H1 (cell line): ENCODE measurements around the gene RGPD3. TPM values are rescaled to one million over a fixed set of nuclear protein-coding genes. Genes with fewer than 3 reads are reported as not detected.
"Not testable (repeated sequence)": the region's sequence is repeated elsewhere in the genome, so short reads cannot be mapped to it uniquely, and the experiment has no call there.

Experiments used
- CTCF ChIA-PET: fragments of 300-600 bp; sonication (Branson Sonifier 250); formaldehyde crosslinking; loops from one replicate; lab custom pipeline; 2021; ENCODE audit not compliant: partially characterized antibody; lab: Charles Lee
- POLR2A ChIA-PET: fragments of 300-600 bp; sonication (Branson Sonifier 250); formaldehyde crosslinking; loops from one replicate; lab custom pipeline; 2021; ENCODE audit warnings: inconsistent platforms; ENCODE audit not compliant: partially characterized antibody; lab: Charles Lee
- DNase-seq, 2 experiments: peaks; one replicate each; pipeline versions ENCODE4 v3.0.0 to v3.0.0-alpha.2; 2010 to 2022; ENCODE audit warnings: low spot score in 2 of 2, low read depth in 1 of 2, mixed read lengths in 1 of 2
- FAIRE-seq: peaks from 2 replicates; lab custom pipeline; 2011; peaks lifted over from hg19 to GRCh38; lab: Jason Lieb, UNC
- H2AFZ ChIP-seq: 2 replicates; pipeline ENCODE4 v1.8.1; 2012; ENCODE audit warnings: low read length, inconsistent platforms
- H2AK5ac ChIP-seq: 2 replicates; pipeline ENCODE4 v1.6.1; 2013; ENCODE audit warnings: low read depth, low read length
- H2BK120ac ChIP-seq: replicated peaks from 2 replicates; pipeline ENCODE3; 2013; ENCODE audit warnings: low read depth, low read length, inconsistent platforms
- H2BK12ac ChIP-seq: 2 replicates; pipeline ENCODE4 v1.6.1; 2013; ENCODE audit warnings: low read depth, low read length
- H2BK15ac ChIP-seq: 2 replicates; pipeline ENCODE4 v1.6.1; 2013; ENCODE audit warnings: low read length
- H2BK20ac ChIP-seq: 2 replicates; pipeline ENCODE4 v1.6.1; 2013; ENCODE audit warnings: low read length
- H2BK5ac ChIP-seq: 2 replicates; pipeline ENCODE4 v1.6.1; 2013; ENCODE audit warnings: low read depth, low read length
- H3K14ac ChIP-seq: 2 replicates; pipeline ENCODE4 v1.6.1; 2013; ENCODE audit warnings: inconsistent platforms; ENCODE audit not compliant: insufficient read length
- H3K18ac ChIP-seq: 2 replicates; pipeline ENCODE4 v1.6.1; 2013; ENCODE audit warnings: low read length; ENCODE audit errors: extremely low read depth
- H3K23ac ChIP-seq: 2 replicates; pipeline ENCODE4 v1.6.1; 2013; ENCODE audit warnings: inconsistent platforms; ENCODE audit not compliant: insufficient read length
- H3K23me2 ChIP-seq: 2 replicates; pipeline ENCODE4 v1.6.1; 2013; ENCODE audit warnings: low read depth, low read length
- H3K27ac ChIP-seq: 2 replicates; pipeline ENCODE4 v1.6.1; 2011; ENCODE audit warnings: low read depth, low read length, inconsistent platforms
- H3K27me3 ChIP-seq, 4 experiments: replicated peaks in 1 of 4; 1 replicate in 1 of 4; 2 replicates in 3 of 4; pipeline versions ENCODE4 v1.6.1 to v1.8.1; 2011 to 2013; ENCODE audit warnings: low read length in 3 of 4, mild to moderate bottlenecking in 3 of 4, inconsistent platforms in 2 of 4, mixed read lengths in 2 of 4, moderate library complexity in 1 of 4; ENCODE audit not compliant: control insufficient read depth in 3 of 4, insufficient read depth in 3 of 4; ENCODE audit errors: extremely low read depth in 1 of 4
- H3K36me3 ChIP-seq, 4 experiments: 2 replicates each; pipeline versions ENCODE4 v1.6.1 to v1.8.1; 2011 to 2013; ENCODE audit warnings: mild to moderate bottlenecking in 4 of 4, low read length in 3 of 4, moderate library complexity in 2 of 4, control low read depth in 1 of 4, inconsistent platforms in 1 of 4; ENCODE audit not compliant: insufficient read depth in 4 of 4, control insufficient read depth in 2 of 4
- H3K4ac ChIP-seq: replicated peaks from 2 replicates; pipeline ENCODE3; 2013; ENCODE audit warnings: low read length, low read depth, mixed read lengths, inconsistent platforms; ENCODE audit not compliant: insufficient read length
- H3K4me1 ChIP-seq, 4 experiments: replicated peaks in 1 of 4; 1 replicate in 1 of 4; 2 replicates in 3 of 4; pipeline versions ENCODE4 v1.6.1 to v1.8.1; 2011 to 2013; ENCODE audit warnings: low read length in 3 of 4, inconsistent platforms in 2 of 4, mixed read lengths in 1 of 4; ENCODE audit not compliant: insufficient read depth in 4 of 4, control insufficient read depth in 3 of 4
- H3K4me2 ChIP-seq, 2 experiments: 2 replicates each; pipeline versions ENCODE4 v1.6.1 to v1.8.1; 2011 to 2013; ENCODE audit warnings: low read depth in 2 of 2, low read length in 2 of 2, control low read depth in 1 of 2, inconsistent platforms in 1 of 2, mild to moderate bottlenecking in 1 of 2; ENCODE audit not compliant: insufficient read depth in 1 of 2
- H3K4me3 ChIP-seq, 4 experiments: fragments of 200-600, 300-600 bp in 1 of 4; sonication (generic), shearing (Covaris generic), sonication (Bioruptor Twin) in 1 of 4; 2 replicates each; pipeline versions ENCODE4 v1.5.1 to v1.8.1; 2011 to 2016; ENCODE audit warnings: low read length in 4 of 4, low read depth in 3 of 4, control low read depth in 2 of 4, inconsistent platforms in 2 of 4, mild to moderate bottlenecking in 2 of 4, mixed read lengths in 1 of 4, moderate library complexity in 1 of 4; ENCODE audit not compliant: insufficient read depth in 2 of 4; ENCODE audit errors: extremely low read depth in 1 of 4
- H3K56ac ChIP-seq: replicated peaks from 2 replicates; pipeline ENCODE3; 2013; ENCODE audit warnings: low read depth, mild to moderate bottlenecking, mixed read lengths, low read length, inconsistent platforms; ENCODE audit not compliant: insufficient read length
- H3K79me1 ChIP-seq: 2 replicates; pipeline ENCODE4 v1.6.1; 2013; ENCODE audit warnings: low read depth, low read length, control low read depth
- H3K79me2 ChIP-seq, 2 experiments: 2 replicates each; pipeline versions ENCODE4 v1.6.1 to v1.8.1; 2012 to 2013; ENCODE audit warnings: low read length in 2 of 2, mild to moderate bottlenecking in 2 of 2, inconsistent platforms in 1 of 2; ENCODE audit not compliant: insufficient read depth in 2 of 2, control insufficient read depth in 1 of 2
- H3K9ac ChIP-seq, 4 experiments: replicated peaks in 1 of 4; 1 replicate in 1 of 4; 2 replicates in 3 of 4; pipeline versions ENCODE4 v1.6.1 to v1.8.1; 2011 to 2013; ENCODE audit warnings: low read depth in 3 of 4, low read length in 3 of 4, control low read depth in 2 of 4, mild to moderate bottlenecking in 2 of 4, moderate library complexity in 2 of 4, inconsistent platforms in 1 of 4; ENCODE audit errors: extremely low read depth in 1 of 4
- H3K9me3 ChIP-seq, 2 experiments: 2 replicates each; pipeline versions ENCODE4 v1.6.1 to v1.8.1; 2012 to 2013; ENCODE audit warnings: mild to moderate bottlenecking in 2 of 2, moderate library complexity in 2 of 2, control low read depth in 1 of 2, inconsistent platforms in 1 of 2, low read depth in 1 of 2, low read length in 1 of 2, mixed read lengths in 1 of 2; ENCODE audit not compliant: insufficient read depth in 2 of 2
- H4K20me1 ChIP-seq, 2 experiments: replicated peaks in 1 of 2; 2 replicates each; pipeline versions ENCODE3 to v1.8.1; 2011 to 2013; ENCODE audit warnings: inconsistent platforms in 2 of 2, low read length in 2 of 2, mild to moderate bottlenecking in 1 of 2; ENCODE audit not compliant: insufficient read depth in 2 of 2, control insufficient read depth in 1 of 2
- H4K5ac ChIP-seq: 2 replicates; pipeline ENCODE4 v1.6.1; 2013; ENCODE audit warnings: low read length, low read depth, mixed read lengths, inconsistent platforms; ENCODE audit not compliant: insufficient read length
- H4K8ac ChIP-seq: 2 replicates; pipeline ENCODE4 v1.8.0; 2013; ENCODE audit warnings: mild to moderate bottlenecking, moderate library complexity, low read length, inconsistent platforms; ENCODE audit not compliant: insufficient read depth; ENCODE audit errors: extremely low read depth
- H4K91ac ChIP-seq: replicated peaks from 2 replicates; pipeline ENCODE3; 2013; ENCODE audit warnings: low read length, mixed read lengths, inconsistent platforms; ENCODE audit not compliant: insufficient read length
- WGBS, 2 experiments: shearing (Covaris generic) in 1 of 2; methylation state at CpG; one replicate each; pipeline versions ENCODE4 v1.1.6 to v1.1.7; 2013 to 2015; ENCODE audit warnings: low lambda C conversion rate in 2 of 2, mixed read lengths in 2 of 2, inconsistent platforms in 1 of 2, low coverage in 1 of 2, missing lambda C conversion rate in 1 of 2; ENCODE audit not compliant: insufficient replicate concordance in 2 of 2, insufficient coverage in 1 of 2, insufficient read length in 1 of 2; ENCODE audit errors: extremely low coverage in 1 of 2, missing lambda C conversion rate in 1 of 2; 5-methylcytosine and 5-hydroxymethylcytosine counted together
- polyA plus RNA-seq, 7 experiments: library from polyadenylated mRNA; depleted of rRNA in 3 of 7; stranded (reverse) in 5 of 7; unstranded in 2 of 7; fragments of >200 nt in 5 of 7; fragments of 200-250 nt in 2 of 7; gene quantifications; 1 replicate in 5 of 7; 2 replicates in 1 of 7; 4 replicates in 1 of 7; pipeline versions ENCODE4 v1.2.1 to v1.2.3, GENCODE V29; 2011 to 2013; ENCODE audit warnings: missing spikeins in 2 of 7, mixed read lengths in 2 of 7
- total RNA-seq: library from RNA; stranded (reverse); fragmentation: NEBNext Ultra II Directional; extraction: Animal tissue kit (Norgen Biotek cat#: 25700); gene quantifications from 2 replicates; pipeline ENCODE4 v1.2.1, GENCODE V29; 2021

RGPD3 gene
- total and polyA plus RNA-seq, 2 of the 8 experiments (the other 6 are each of a cell fraction or from before 2014, with no cell fraction given): 0.08 to 0.17 TPM

DNA sequence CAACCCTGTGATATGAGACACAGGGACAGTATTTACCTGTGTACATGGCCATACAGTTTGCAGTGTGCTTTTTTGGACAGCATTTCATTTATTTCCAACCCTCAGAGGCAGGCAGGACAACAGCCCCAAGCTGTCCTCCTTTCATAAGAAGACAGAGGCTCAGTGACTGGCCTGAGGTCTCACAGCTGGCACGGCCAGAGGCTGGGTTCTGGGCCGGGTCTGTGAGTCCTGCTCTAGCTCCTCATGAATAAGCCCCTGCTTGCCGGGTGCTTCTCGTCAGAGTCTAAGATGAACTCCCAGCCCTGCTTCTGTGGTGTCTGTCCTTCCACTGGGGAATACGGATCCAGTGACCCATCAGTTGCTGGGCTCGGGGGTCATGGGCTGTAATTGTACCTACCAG, 21.5 kb upstream of the RGPD3 start:
- POLR2A ChIA-PET, H2BK120ac ChIP-seq, H3K4ac ChIP-seq, H4K20me1 ChIP-seq, H3K23me2 ChIP-seq, H2BK12ac ChIP-seq, H4K8ac ChIP-seq, H2AK5ac ChIP-seq, H3K4me1 ChIP-seq, H2BK20ac ChIP-seq, DNase-seq, H2AFZ ChIP-seq, H3K4me3 ChIP-seq, H2BK5ac ChIP-seq, H4K91ac ChIP-seq, H3K9me3 ChIP-seq, H3K23ac ChIP-seq, H3K79me2 ChIP-seq, H2BK15ac ChIP-seq, FAIRE-seq, H3K79me1 ChIP-seq, H3K56ac ChIP-seq, H3K9ac ChIP-seq, H4K5ac ChIP-seq, H3K36me3 ChIP-seq, H3K18ac ChIP-seq, CTCF ChIA-PET, H3K4me2 ChIP-seq, H3K14ac ChIP-seq, H3K27ac ChIP-seq: not testable (repeated sequence)
- peaks cover 2 to 16% (median 7%) of the 10 kb centered on the region in 4 experiments; a peak in 6 of 7 replicates for H3K27me3 ChIP-seq
- 86% methylated on average over 6 of the region's 6 CpGs; no CpG with 5 or more reads in 1 of the 2 experiments for WGBS, 2 experiments
